ENCODE data around the gene RPL11. TPM values are rescaled to one million over a fixed set of nuclear protein-coding genes. Genes with fewer than 3 reads are reported as not detected.
"Not testable (repeated sequence)": the region's sequence is repeated elsewhere in the genome, so short reads cannot be mapped to it uniquely, and the experiment has no call there.

The RPL11 gene
- total RNA-seq, 1 donor from 2014 or later, result 1,530 TPM

- DNase-seq, result not testable (repeated sequence)
Observed at GRCh38 chr1:23685197-23685596, 6.4 kb upstream of the RPL11 start.

- not testable (repeated sequence) for DNase-seq
Observed at GRCh38 chr1:23687680-23688079, 3.9 kb upstream of the RPL11 start.

- DNase-seq, result not testable (repeated sequence)
Observed at GRCh38 chr1:23688281-23688680, 3.3 kb upstream of the RPL11 start.

GRCh38 chr1:23692308-23692871 is 784 bp downstream of the RPL11 start:
- DNase-seq, result no peak

- DNase-seq, result no peak
Observed at GRCh38 chr1:23693599-23693998, 2.0 kb downstream of the RPL11 start.

- DNase-seq, result no peak
Observed at GRCh38 chr1:23694371-23694770, 2.8 kb downstream of the RPL11 start.

- no peak for DNase-seq
Observed at GRCh38 chr1:23695667-23696066, 4.1 kb downstream of the RPL11 start.

GRCh38 chr1:23696335-23696989 is 4.9 kb downstream of the RPL11 start:
- no peak for DNase-seq

- no peak for DNase-seq
Observed at GRCh38 chr1:23698466-23698865, 6.9 kb downstream of the RPL11 start.

- DNase-seq, result no peak
Observed at GRCh38 chr1:23699280-23700179, 7.9 kb downstream of the RPL11 start.

GRCh38 chr1:23701310-23701709 is 9.7 kb downstream of the RPL11 start:
- DNase-seq, result no peak

- DNase-seq, result no peak
Observed at GRCh38 chr1:23701996-23702395, 10.4 kb downstream of the RPL11 start.

- no peak for DNase-seq
Observed at GRCh38 chr1:23704834-23705495, 13.4 kb downstream of the RPL11 start.

- no peak for DNase-seq
Observed at GRCh38 chr1:23709229-23709628, 17.6 kb downstream of the RPL11 start.

GRCh38 chr1:23718482-23718881 is 26.9 kb downstream of the RPL11 start:
- DNase-seq, result no peak

GRCh38 chr1:23719162-23719820 is 27.7 kb downstream of the RPL11 start:
- DNase-seq, result no peak

- no peak for DNase-seq
Observed at GRCh38 chr1:23720256-23720995, 28.8 kb downstream of the RPL11 start.

GRCh38 chr1:23722652-23723051 is 31.0 kb downstream of the RPL11 start:
- DNase-seq, result no peak

GRCh38 chr1:23726686-23727085 is 35.1 kb downstream of the RPL11 start:
- no peak for DNase-seq

GRCh38 chr1:23727362-23727811 is 35.8 kb downstream of the RPL11 start:
- no peak for DNase-seq

Measured in skin of body (tissue), 2 donors.